GM12878 (cell line): ENCODE results near the gene RAP1GAP. TPM values are rescaled to one million over a fixed set of nuclear protein-coding genes. Genes with fewer than 3 reads are reported as not detected.

Experiments used
- polyA plus RNA-seq, 11 experiments: library from polyadenylated mRNA; depleted of rRNA in 4 of 11; unstranded in 6 of 11; stranded (reverse) in 5 of 11; fragments of >200 nt; fragmentation: Nextera tagmentation in 4 of 11; fragmentation: Illumina TruSeq in 1 of 11; extraction: Ambion mirVana in 4 of 11; extraction: Trizol in 1 of 11; gene quantifications; 1 replicate in 1 of 11; 2 replicates in 10 of 11; pipeline versions ENCODE4 v1.2.1 to v1.2.3, GENCODE V29; 2011 to 2016; ENCODE audit warnings: inconsistent platforms in 2 of 11, missing spikeins in 2 of 11, low read depth in 1 of 11
- total RNA-seq, 4 experiments: library from RNA; depleted of rRNA in 3 of 4; stranded (reverse); fragments of >200 nt in 3 of 4; fragmentation: Illumina TruSeq in 1 of 4; extraction: Trizol in 1 of 4; gene quantifications; 2 replicates each; pipeline versions ENCODE4 v1.2.1 to v1.2.3, GENCODE V29; 2013 to 2021

RAP1GAP gene
- total and polyA plus RNA-seq, 10 of the 15 experiments (the other 5 are each of a cell fraction or from before 2014, with no cell fraction given) = 0.04 to 0.96 (median 0.09) TPM; not detected in 3

Other genes with a start within 250 kb of the RAP1GAP start
- 2.8 and 3.6 TPM in 2 replicates for gene NBPF3, start 229.2 kb downstream of the RAP1GAP start, total RNA-seq (2014; rRNA removed)
- gene NBPF3, start 229.2 kb downstream of the RAP1GAP start, total RNA-seq (2014; rRNA removed; fragmentation: Illumina TruSeq; extraction: Trizol) = 3.4 and 4.1 TPM in 2 replicates
- gene NBPF3, start 229.2 kb downstream of the RAP1GAP start, total RNA-seq (2021) = 4.0 TPM in 2 replicates
- gene NBPF3, start 229.2 kb downstream of the RAP1GAP start, polyA plus RNA-seq (2011; rRNA removed) = 4.4 and 5.2 TPM in 2 replicates
- gene NBPF3, start 229.2 kb downstream of the RAP1GAP start, polyA plus RNA-seq (2014; fragmentation: Illumina TruSeq; extraction: Trizol) = 3.0 and 3.3 TPM in 2 replicates
- gene NBPF3, start 229.2 kb downstream of the RAP1GAP start, polyA plus RNA-seq (2014; fragmentation: Nextera tagmentation; extraction: Ambion mirVana) = under 1 TPM; 0.56 to 0.66 TPM
- 2.4 and 2.6 TPM in 2 replicates for gene NBPF3, start 229.2 kb downstream of the RAP1GAP start, polyA plus RNA-seq (2014; rRNA removed)
- 1 to 10 TPM in 1 of 2 experiments, under 1 TPM in 1; 0.93 to 2.6 TPM for gene NBPF3, start 229.2 kb downstream of the RAP1GAP start, polyA plus RNA-seq (2016; fragmentation: Nextera tagmentation; extraction: Ambion mirVana)
- 0.05 and 0.40 TPM in 2 replicates for gene ALPL, start 159.9 kb downstream of the RAP1GAP start, total RNA-seq (2014; rRNA removed)
- not detected in 2 replicates for gene ALPL, start 159.9 kb downstream of the RAP1GAP start, total RNA-seq (2014; rRNA removed; fragmentation: Illumina TruSeq; extraction: Trizol)
- gene ALPL, start 159.9 kb downstream of the RAP1GAP start, total RNA-seq (2021) = 0.24 and 0.49 TPM in 2 replicates
- gene ALPL, start 159.9 kb downstream of the RAP1GAP start, polyA plus RNA-seq (2011; rRNA removed) = 0.30 and 0.43 TPM in 2 replicates
- gene ALPL, start 159.9 kb downstream of the RAP1GAP start, polyA plus RNA-seq (2014; fragmentation: Illumina TruSeq; extraction: Trizol) = 0.19 TPM in 1 of 2 replicates, not detected in the other
- under 1 TPM in 1 of 2 experiments, not detected in 1; 0.07 TPM for gene ALPL, start 159.9 kb downstream of the RAP1GAP start, polyA plus RNA-seq (2014; fragmentation: Nextera tagmentation; extraction: Ambion mirVana)
- 0.10 and 0.22 TPM in 2 replicates for gene ALPL, start 159.9 kb downstream of the RAP1GAP start, polyA plus RNA-seq (2014; rRNA removed)
- under 1 TPM; 0.20 to 0.59 TPM for gene ALPL, start 159.9 kb downstream of the RAP1GAP start, polyA plus RNA-seq (2016; fragmentation: Nextera tagmentation; extraction: Ambion mirVana)
- gene USP48, start 113.8 kb upstream of the RAP1GAP start, total RNA-seq (2014; rRNA removed) = 59.0 and 70.8 TPM in 2 replicates
- 69.9 and 80.4 TPM in 2 replicates for gene USP48, start 113.8 kb upstream of the RAP1GAP start, total RNA-seq (2014; rRNA removed; fragmentation: Illumina TruSeq; extraction: Trizol)
- 96.6 and 99.3 TPM in 2 replicates for gene USP48, start 113.8 kb upstream of the RAP1GAP start, total RNA-seq (2021)
- gene USP48, start 113.8 kb upstream of the RAP1GAP start, polyA plus RNA-seq (2011; rRNA removed) = 104 and 161 TPM in 2 replicates
- gene USP48, start 113.8 kb upstream of the RAP1GAP start, polyA plus RNA-seq (2014; fragmentation: Illumina TruSeq; extraction: Trizol) = 81.1 and 116 TPM in 2 replicates
- 10 to 100 TPM; 21.2 to 39.0 TPM for gene USP48, start 113.8 kb upstream of the RAP1GAP start, polyA plus RNA-seq (2014; fragmentation: Nextera tagmentation; extraction: Ambion mirVana)
- gene USP48, start 113.8 kb upstream of the RAP1GAP start, polyA plus RNA-seq (2014; rRNA removed) = 53.9 and 68.2 TPM in 2 replicates
- 100 to 1,000 TPM in 1 of 2 experiments, 10 to 100 TPM in 1; 95.2 to 115 TPM for gene USP48, start 113.8 kb upstream of the RAP1GAP start, polyA plus RNA-seq (2016; fragmentation: Nextera tagmentation; extraction: Ambion mirVana)
- gene LDLRAD2, start 142.9 kb upstream of the RAP1GAP start, total RNA-seq (2014; rRNA removed) = 0.23 TPM in 1 of 2 replicates, not detected in the other
- gene LDLRAD2, start 142.9 kb upstream of the RAP1GAP start, total RNA-seq (2014; rRNA removed; fragmentation: Illumina TruSeq; extraction: Trizol) = not detected in 2 replicates
- gene LDLRAD2, start 142.9 kb upstream of the RAP1GAP start, total RNA-seq (2021) = 0.08 TPM in 1 of 2 replicates, not detected in the other
- gene LDLRAD2, start 142.9 kb upstream of the RAP1GAP start, polyA plus RNA-seq (2011; rRNA removed) = not detected in 2 replicates
- gene LDLRAD2, start 142.9 kb upstream of the RAP1GAP start, polyA plus RNA-seq (2014; fragmentation: Illumina TruSeq; extraction: Trizol) = not detected in 2 replicates
- gene LDLRAD2, start 142.9 kb upstream of the RAP1GAP start, polyA plus RNA-seq (2014; fragmentation: Nextera tagmentation; extraction: Ambion mirVana) = under 1 TPM in 1 of 2 experiments, not detected in 1; 0.11 TPM
- gene LDLRAD2, start 142.9 kb upstream of the RAP1GAP start, polyA plus RNA-seq (2014; rRNA removed) = 0.04 TPM in 1 of 2 replicates, not detected in the other
- not detected for gene LDLRAD2, start 142.9 kb upstream of the RAP1GAP start, polyA plus RNA-seq (2016; fragmentation: Nextera tagmentation; extraction: Ambion mirVana)